H1 (cell line): ENCODE data around the gene MYO1D. TPM values are rescaled to one million over a fixed set of nuclear protein-coding genes. Genes with fewer than 3 reads are reported as not detected.

Experiments used
- SUZ12 ChIP-seq: fragments of 200-600 bp; sonication (generic); IDR thresholded peaks from 2 replicates; pipeline ENCODE4 v1.6.1; 2012; ENCODE audit warnings: mild to moderate bottlenecking, inconsistent platforms, low read length, moderate library complexity, mixed read lengths
- polyA plus RNA-seq, 7 experiments: library from polyadenylated mRNA; depleted of rRNA in 3 of 7; stranded (reverse) in 5 of 7; unstranded in 2 of 7; fragments of >200 nt in 5 of 7; fragments of 200-250 nt in 2 of 7; gene quantifications; 1 replicate in 5 of 7; 2 replicates in 1 of 7; 4 replicates in 1 of 7; pipeline versions ENCODE4 v1.2.1 to v1.2.3, GENCODE V29; 2011 to 2013; ENCODE audit warnings: missing spikeins in 2 of 7, mixed read lengths in 2 of 7
- total RNA-seq: library from RNA; stranded (reverse); fragmentation: NEBNext Ultra II Directional; extraction: Animal tissue kit (Norgen Biotek cat#: 25700); gene quantifications from 2 replicates; pipeline ENCODE4 v1.2.1, GENCODE V29; 2021

Gene MYO1D
- total and polyA plus RNA-seq, 2 of the 8 experiments (the other 6 are each of a cell fraction or from before 2014, with no cell fraction given): 6.5 to 25.4 TPM

GRCh38 chr17:32631341-32632096, 245.4 kb downstream of the MYO1D start (continued):
- TF ChIP-seq SUZ12: no peak
